Astrocyte (in vitro differentiated cells and primary cell): ENCODE measurements around the gene CCT4.

Experiments used
- EZH2 ChIP-seq: IDR thresholded peaks from 2 replicates; pipeline ENCODE4 v1.6.1; 2012; ENCODE audit warnings: mild to moderate bottlenecking, low read length, inconsistent platforms; ENCODE audit not compliant: insufficient read depth
- TF ChIP-seq, protein P1 (sequence below): IDR thresholded peaks from 2 replicates; pipeline ENCODE4 v1.5.1; 2011; ENCODE audit warnings: low read depth, mild to moderate bottlenecking, inconsistent platforms, low read length, moderate library complexity; ENCODE audit not compliant: insufficient read depth

- TF ChIP-seq, protein P1, sequence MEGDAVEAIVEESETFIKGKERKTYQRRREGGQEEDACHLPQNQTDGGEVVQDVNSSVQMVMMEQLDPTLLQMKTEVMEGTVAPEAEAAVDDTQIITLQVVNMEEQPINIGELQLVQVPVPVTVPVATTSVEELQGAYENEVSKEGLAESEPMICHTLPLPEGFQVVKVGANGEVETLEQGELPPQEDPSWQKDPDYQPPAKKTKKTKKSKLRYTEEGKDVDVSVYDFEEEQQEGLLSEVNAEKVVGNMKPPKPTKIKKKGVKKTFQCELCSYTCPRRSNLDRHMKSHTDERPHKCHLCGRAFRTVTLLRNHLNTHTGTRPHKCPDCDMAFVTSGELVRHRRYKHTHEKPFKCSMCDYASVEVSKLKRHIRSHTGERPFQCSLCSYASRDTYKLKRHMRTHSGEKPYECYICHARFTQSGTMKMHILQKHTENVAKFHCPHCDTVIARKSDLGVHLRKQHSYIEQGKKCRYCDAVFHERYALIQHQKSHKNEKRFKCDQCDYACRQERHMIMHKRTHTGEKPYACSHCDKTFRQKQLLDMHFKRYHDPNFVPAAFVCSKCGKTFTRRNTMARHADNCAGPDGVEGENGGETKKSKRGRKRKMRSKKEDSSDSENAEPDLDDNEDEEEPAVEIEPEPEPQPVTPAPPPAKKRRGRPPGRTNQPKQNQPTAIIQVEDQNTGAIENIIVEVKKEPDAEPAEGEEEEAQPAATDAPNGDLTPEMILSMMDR, result no peak
- TF ChIP-seq EZH2, result no peak
Observed at GRCh38 chr2:61845320-61845719, 43.1 kb downstream of the CCT4 start.
